Caco-2 (cell line): ENCODE measurements around the gene LRRC37B. TPM values are rescaled to one million over a fixed set of nuclear protein-coding genes. Genes with fewer than 3 reads are reported as not detected.
"Not testable (repeated sequence)": the region's sequence is repeated elsewhere in the genome, so short reads cannot be mapped to it uniquely, and the experiment has no call there.

ENCODE experiments used
- BruUV-seq: library from RNA; stranded (reverse); fragments of 400-500 nt; replicated peaks from 2 replicates; lab custom pipeline; 2021; lab: Mats Ljungman, UMichigan
- CTCF ChIA-PET: fragments of 300-600 bp; sonication (Branson Sonifier 250); formaldehyde crosslinking; loops from one replicate; lab custom pipeline; 2022; ENCODE audit warnings: antibody characterized with exemption; lab: Charles Lee
- POLR2A ChIA-PET: fragments of 300-600 bp; sonication (Branson Sonifier 250); formaldehyde crosslinking; loops from one replicate; lab custom pipeline; 2022; ENCODE audit warnings: antibody characterized with exemption; lab: Charles Lee
- DNase-seq, 2 experiments: peaks; one replicate each; pipeline versions ENCODE4 v3.0.0 to v3.0.0-alpha.2; 2020 to 2022
- H3K27me3 ChIP-seq: replicated peaks from 2 replicates; pipeline ENCODE4 v1.6.0; 2011; ENCODE audit warnings: low read length; ENCODE audit not compliant: control insufficient read depth, insufficient read depth
- H3K36me3 ChIP-seq: 2 replicates; pipeline ENCODE4 v1.5.1; 2011; ENCODE audit warnings: low read length; ENCODE audit not compliant: control insufficient read depth, insufficient read depth
- H3K4me1 ChIP-seq: fragments of 250-450 bp; sonication (Bioruptor Pico); 2 replicates; pipeline ENCODE4 v1.5.1; 2020; ENCODE audit warnings: mild to moderate bottlenecking
- H3K4me3 ChIP-seq: 2 replicates; pipeline ENCODE4 v1.5.1; 2011; ENCODE audit warnings: low read depth, mild to moderate bottlenecking, control low read depth, low read length
- H3K9me3 ChIP-seq: fragments of 250-450 bp; sonication (Bioruptor Pico); 2 replicates; pipeline ENCODE4 v1.5.1; 2020; ENCODE audit warnings: mild to moderate bottlenecking, moderate library complexity
- H3K27ac Mint-ChIP-seq: one replicate; pipeline ENCODE4 v1.8.0; 2022; ENCODE audit warnings: mixed read lengths; ENCODE audit not compliant: unreplicated experiment
- H3K27me3 Mint-ChIP-seq: one replicate; pipeline ENCODE4 v1.8.0; 2022; ENCODE audit warnings: mixed read lengths; ENCODE audit not compliant: insufficient read depth, unreplicated experiment
- H3K36me3 Mint-ChIP-seq: one replicate; pipeline ENCODE4 v1.8.0; 2022; ENCODE audit warnings: mild to moderate bottlenecking, mixed read lengths; ENCODE audit not compliant: insufficient read depth, unreplicated experiment
- H3K4me1 Mint-ChIP-seq: one replicate; pipeline ENCODE4 v1.8.0; 2022; ENCODE audit warnings: low read depth, mixed read lengths; ENCODE audit not compliant: unreplicated experiment
- H3K4me3 Mint-ChIP-seq: one replicate; pipeline ENCODE4 v1.8.0; 2022; ENCODE audit warnings: mild to moderate bottlenecking, moderate library complexity, mixed read lengths; ENCODE audit not compliant: unreplicated experiment
- H3K9me3 Mint-ChIP-seq: one replicate; pipeline ENCODE4 v1.8.0; 2022; ENCODE audit warnings: mixed read lengths; ENCODE audit not compliant: unreplicated experiment
- intact Hi-C: fragments of 100-400 bp; cut with micrococcal nuclease; formaldehyde crosslinking; loops from one replicate; pipeline ENCODE4 v1.10.0; 2022; ENCODE audit not compliant: unreplicated experiment
- total RNA-seq: library from RNA; stranded (reverse); gene quantifications from 2 replicates; pipeline ENCODE4 v1.2.3, GENCODE V29; 2022
- TF ChIP-seq, protein P1 (sequence below), 2 experiments: fragments of 200-600 bp in 1 of 2; IDR thresholded peaks; 1 replicate in 1 of 2; 2 replicates in 1 of 2; pipeline versions ENCODE4 v1.5.1 to v1.8.0; 2011 to 2022; ENCODE audit warnings: antibody characterized with exemption in 1 of 2, control low read depth in 1 of 2, inconsistent platforms in 1 of 2, low read depth in 1 of 2, low read length in 1 of 2, mild to moderate bottlenecking in 1 of 2, moderate library complexity in 1 of 2; ENCODE audit not compliant: insufficient read depth in 1 of 2, severe bottlenecking in 1 of 2, unreplicated experiment in 1 of 2

LRRC37B gene
- total RNA-seq, 1 experiment from 2014 or later, result 15.4 TPM

DNA sequence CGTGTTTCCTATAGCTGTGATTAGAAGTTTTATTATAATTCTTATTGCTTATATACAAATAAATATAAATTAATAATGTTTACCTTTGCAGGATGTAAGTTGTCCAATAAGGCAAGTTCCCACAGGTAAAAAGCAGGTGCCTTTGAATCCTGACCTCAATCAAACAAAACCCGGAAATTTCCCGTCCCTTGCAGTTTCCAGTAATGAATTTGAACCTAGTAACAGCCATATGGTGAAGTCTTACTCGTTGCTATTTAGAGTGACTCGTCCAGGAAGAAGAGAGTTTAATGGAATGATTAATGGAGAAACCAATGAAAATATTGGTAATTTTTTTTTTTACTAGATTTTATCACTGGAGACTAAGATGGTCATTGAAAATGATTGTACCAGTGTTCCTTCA lies 31.8 kb upstream of the LRRC37B start:
- H3K36me3 ChIP-seq, H3K9me3 Mint-ChIP-seq, CTCF ChIA-PET, DNase-seq, H3K27ac Mint-ChIP-seq, H3K4me1 Mint-ChIP-seq, H3K4me3 ChIP-seq, H3K9me3 ChIP-seq, intact Hi-C loops, BruUV-seq, H3K27me3 ChIP-seq, H3K4me3 Mint-ChIP-seq, POLR2A ChIA-PET, H3K27me3 Mint-ChIP-seq, H3K4me1 ChIP-seq: not testable (repeated sequence)
- peaks cover 67% of the 10 kb centered on the region for H3K36me3 Mint-ChIP-seq

DNA sequence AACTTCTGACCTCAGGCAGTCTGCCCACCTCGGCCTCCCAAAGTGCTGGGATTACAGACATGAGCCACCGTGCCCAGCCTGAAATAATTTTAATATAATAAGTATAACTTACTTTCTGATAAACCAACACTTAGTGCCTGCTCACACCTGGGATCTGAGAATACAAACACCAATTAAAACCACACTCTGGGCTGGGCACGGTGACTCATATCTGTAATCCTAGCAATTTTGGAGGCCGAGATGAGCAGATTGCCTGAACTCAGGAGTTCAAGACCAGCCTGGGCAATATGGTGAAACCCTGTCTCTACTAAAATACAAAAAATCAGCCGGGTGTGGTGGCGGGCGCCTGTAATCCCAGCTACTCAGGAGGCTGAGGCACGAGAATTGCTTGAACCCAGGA lies 15.4 kb upstream of the LRRC37B start:
- H3K27me3 ChIP-seq, H3K9me3 Mint-ChIP-seq, H3K36me3 ChIP-seq, H3K27me3 Mint-ChIP-seq, H3K4me1 ChIP-seq, H3K27ac Mint-ChIP-seq, BruUV-seq, H3K4me3 ChIP-seq, H3K4me3 Mint-ChIP-seq, H3K9me3 ChIP-seq, DNase-seq, intact Hi-C loops, CTCF ChIA-PET, H3K4me1 Mint-ChIP-seq, POLR2A ChIA-PET: not testable (repeated sequence)
- peaks cover 74% of the 10 kb centered on the region for H3K36me3 Mint-ChIP-seq

DNA sequence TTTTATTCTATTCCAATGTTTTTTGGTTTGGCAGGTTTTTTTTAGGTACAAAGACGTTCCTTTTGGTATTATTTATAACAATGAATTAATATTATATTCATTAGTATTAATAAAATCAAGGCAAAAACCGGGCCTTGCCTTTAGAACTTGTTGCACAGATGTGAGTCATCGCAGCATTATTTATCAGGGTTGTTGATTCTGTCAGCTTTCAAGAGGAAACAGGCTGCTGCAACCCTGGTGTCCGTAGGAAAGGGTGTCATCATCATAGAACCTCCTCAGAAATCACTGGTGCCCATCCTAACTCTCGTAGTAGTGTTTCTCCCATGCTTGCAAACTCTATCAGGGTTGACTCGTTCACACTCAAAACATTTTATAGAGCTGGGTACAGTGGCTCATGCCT lies 10.2 kb upstream of the LRRC37B start:
- no peaks in the 10 kb centered on the region; the same call in 1 of the 2 replicates for H3K36me3 ChIP-seq
- intact Hi-C loops, result no loop called here
- CTCF ChIA-PET, result no interaction called here
- TF ChIP-seq, protein P1, sequence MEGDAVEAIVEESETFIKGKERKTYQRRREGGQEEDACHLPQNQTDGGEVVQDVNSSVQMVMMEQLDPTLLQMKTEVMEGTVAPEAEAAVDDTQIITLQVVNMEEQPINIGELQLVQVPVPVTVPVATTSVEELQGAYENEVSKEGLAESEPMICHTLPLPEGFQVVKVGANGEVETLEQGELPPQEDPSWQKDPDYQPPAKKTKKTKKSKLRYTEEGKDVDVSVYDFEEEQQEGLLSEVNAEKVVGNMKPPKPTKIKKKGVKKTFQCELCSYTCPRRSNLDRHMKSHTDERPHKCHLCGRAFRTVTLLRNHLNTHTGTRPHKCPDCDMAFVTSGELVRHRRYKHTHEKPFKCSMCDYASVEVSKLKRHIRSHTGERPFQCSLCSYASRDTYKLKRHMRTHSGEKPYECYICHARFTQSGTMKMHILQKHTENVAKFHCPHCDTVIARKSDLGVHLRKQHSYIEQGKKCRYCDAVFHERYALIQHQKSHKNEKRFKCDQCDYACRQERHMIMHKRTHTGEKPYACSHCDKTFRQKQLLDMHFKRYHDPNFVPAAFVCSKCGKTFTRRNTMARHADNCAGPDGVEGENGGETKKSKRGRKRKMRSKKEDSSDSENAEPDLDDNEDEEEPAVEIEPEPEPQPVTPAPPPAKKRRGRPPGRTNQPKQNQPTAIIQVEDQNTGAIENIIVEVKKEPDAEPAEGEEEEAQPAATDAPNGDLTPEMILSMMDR (IDR thresholded peaks at IDR 0.05; ENCODE audit: insufficient read depth in 1 of 2, low read depth in 1 of 2, low read length in 1 of 2, severe bottlenecking in 1 of 2, unreplicated experiment in 1 of 2), result no peak
- no peak overlapping the region for H3K4me3 ChIP-seq
- BruUV-seq, result no TSS peak
- no peaks in the 10 kb centered on the region for H3K9me3 ChIP-seq
- Mint-ChIP-seq H3K4me1 (no peaks in the 10 kb centered on the region), H3K36me3 (peaks cover 69% of the 10 kb centered on the region), H3K4me3 (no peak overlapping the region), H3K27me3 (no peaks in the 10 kb centered on the region), H3K27ac (no peak overlapping the region), H3K9me3 (no peaks in the 10 kb centered on the region)
- no peaks in the 10 kb centered on the region for H3K27me3 ChIP-seq
- POLR2A ChIA-PET, result no interaction called here
- H3K4me1 ChIP-seq, result no peaks in the 10 kb centered on the region
- DNase-seq, result no peak

DNA sequence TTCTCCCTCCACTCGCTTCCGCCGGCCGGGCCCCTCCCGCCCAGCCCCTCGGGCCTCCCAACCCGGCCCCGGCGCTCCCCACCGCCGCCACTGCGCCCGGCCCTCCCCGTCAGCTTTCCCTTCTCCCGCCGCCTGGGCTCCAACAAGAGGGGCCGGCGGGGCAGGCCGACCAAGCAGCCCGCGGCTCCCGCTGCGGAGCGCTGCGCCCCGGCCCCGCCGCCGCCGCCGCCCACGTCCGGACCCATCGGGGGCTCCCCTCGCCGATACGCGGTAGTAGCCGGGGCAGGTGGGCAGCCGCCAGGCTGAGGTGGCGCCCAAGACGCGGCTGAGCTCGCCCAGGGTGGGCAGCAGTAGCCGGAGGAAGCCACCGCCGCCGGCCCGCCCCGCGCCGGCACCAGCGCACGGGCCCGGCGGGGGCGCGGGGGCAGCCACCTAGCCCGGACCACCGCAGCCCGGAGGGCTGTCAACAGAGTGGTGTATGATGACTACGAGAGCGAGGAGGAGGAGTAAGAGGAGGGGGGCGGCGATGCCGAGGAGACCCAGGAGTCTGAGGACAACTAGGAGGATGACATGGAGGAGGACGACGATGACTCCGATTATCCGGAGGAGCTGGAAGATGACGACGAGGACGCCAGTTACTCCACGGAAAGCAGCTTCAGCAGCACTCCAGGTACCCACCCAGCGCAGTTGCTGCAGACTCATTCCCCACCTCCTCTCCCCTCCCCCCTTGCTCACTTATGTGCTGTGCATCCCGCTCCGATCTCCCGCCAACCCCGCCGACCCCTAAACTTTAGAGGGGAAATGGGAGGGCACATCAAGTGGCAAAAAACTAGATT lies 498 bp downstream of the LRRC37B start:
- H3K9me3 ChIP-seq, result no peaks in the 10 kb centered on the region
- peaks cover 7% of the 10 kb centered on the region for H3K4me1 Mint-ChIP-seq
- peak in 1 of 2 experiments; percentile 30 for DNase-seq
- BruUV-seq, result no TSS peak
- peaks cover 9% of the 10 kb centered on the region; the same call in 1 of the 2 replicates for H3K4me1 ChIP-seq
- POLR2A ChIA-PET, result no interaction called here
- H3K36me3 Mint-ChIP-seq, result peaks cover 5% of the 10 kb centered on the region
- TF ChIP-seq, protein P1 (IDR thresholded peaks at IDR 0.05; ENCODE audit: insufficient read depth in 1 of 2, low read depth in 1 of 2, low read length in 1 of 2, severe bottlenecking in 1 of 2, unreplicated experiment in 1 of 2), result no peak
- peak overlapping the region; percentile 84 for H3K4me3 Mint-ChIP-seq
- peak overlapping the region; percentile 68 for H3K4me3 ChIP-seq
- H3K27ac Mint-ChIP-seq, result peak overlapping the region; percentile 45
- H3K27me3 Mint-ChIP-seq, result no peaks in the 10 kb centered on the region
- CTCF ChIA-PET, result interaction anchor here (0.7 to 1.4 kb wide), 4 partner anchors 13 to 135 kb away, joined by 3 to 6 read pairs (median 4); partner anchors contain the start of gene RHOT1
- no peaks in the 10 kb centered on the region for H3K27me3 ChIP-seq
- H3K36me3 ChIP-seq, result no peaks in the 10 kb centered on the region
- no peaks in the 10 kb centered on the region for H3K9me3 Mint-ChIP-seq
- intact Hi-C loops, result loop anchor here (5.0 kb wide), 1 partner anchor 130 kb away; no protein-coding TSS in a partner anchor
